Omental fat pad (tissue), 4 donors: ENCODE results near the gene ARHGAP15. TPM values are rescaled to one million over a fixed set of nuclear protein-coding genes. Genes with fewer than 3 reads are reported as not detected.

Experiments used
- ATAC-seq: fragments of 150-250 bp; one replicate; pipeline ENCODE4 v1.9.1; 2016; ENCODE audit warnings: mild to moderate bottlenecking, moderate library complexity; ENCODE audit not compliant: low FRiP score
- DNase-seq: peaks from one replicate; pipeline ENCODE4 v3.0.0-alpha.2; 2019; ENCODE audit warnings: low spot score
- CTCF ChIP-seq, 3 donors: fragments of 450-650 bp; IDR thresholded peaks; one replicate each; pipeline ENCODE4 v1.5.1; 2016 to 2017; ENCODE audit warnings: antibody characterized with exemption in 3 of 3, mild to moderate bottlenecking in 3 of 3, moderate library complexity in 2 of 3
- total RNA-seq, 4 donors: library from RNA; depleted of rRNA; stranded (reverse); fragments of >200 nt; gene quantifications; one replicate each; pipeline ENCODE4 v1.1.0, GENCODE V29; 2016

ARHGAP15 gene
- total RNA-seq, 4 donors from 2014 or later, result 12.2 to 27.6 (median 20.7) TPM

GRCh38 chr2:143700865-143701264 lies 571.6 kb downstream of the ARHGAP15 start:
- TF ChIP-seq CTCF (IDR thresholded peaks at IDR 0.05), result no peak
- ATAC-seq (no peak), DNase-seq (no peak)

GRCh38 chr2:143701785-143702184 lies 572.6 kb downstream of the ARHGAP15 start:
- ATAC-seq, result no peak
- TF ChIP-seq CTCF (IDR thresholded peaks at IDR 0.05), result no peak

GRCh38 chr2:143702931-143703330 lies 573.7 kb downstream of the ARHGAP15 start:
- no peak for TF ChIP-seq CTCF (IDR thresholded peaks at IDR 0.05)
- no peak for DNase-seq
- ATAC-seq, result no peak

More at GRCh38 chr2:143701785-143702184, 572.6 kb downstream of the ARHGAP15 start:
- no peak for DNase-seq

DNA sequence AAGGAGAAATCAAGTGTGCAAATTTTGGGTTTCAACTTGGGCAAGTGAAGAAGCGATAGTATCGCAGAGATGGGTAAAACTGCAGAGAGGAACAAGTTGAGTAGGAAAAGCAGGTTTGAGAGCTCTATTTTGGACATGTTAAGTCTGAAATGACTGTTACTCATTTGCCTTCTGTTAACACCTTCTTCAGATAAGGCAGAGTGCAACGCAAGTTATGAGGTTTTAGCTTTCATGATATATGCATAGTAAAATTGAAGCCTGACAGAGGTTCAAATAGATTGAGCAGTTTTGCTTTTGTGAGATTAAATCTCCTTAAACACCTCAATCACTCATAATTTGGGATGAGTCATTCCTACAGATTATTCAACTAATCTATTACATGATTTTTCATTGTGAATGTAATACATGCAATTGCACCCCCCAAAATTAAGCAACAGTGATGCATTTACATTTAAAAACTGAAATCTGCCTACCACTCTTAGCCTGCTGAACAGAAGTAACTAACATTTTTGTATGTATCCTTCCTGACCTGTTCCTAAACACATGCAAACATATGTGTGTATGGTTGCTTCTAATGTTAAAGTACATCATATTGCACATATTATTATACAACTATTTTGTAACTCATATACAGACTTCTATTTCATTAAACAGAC lies 575.4 kb downstream of the ARHGAP15 start:
- no peak for ATAC-seq
- no peak for TF ChIP-seq CTCF (IDR thresholded peaks at IDR 0.05)
- DNase-seq, result no peak

DNA sequence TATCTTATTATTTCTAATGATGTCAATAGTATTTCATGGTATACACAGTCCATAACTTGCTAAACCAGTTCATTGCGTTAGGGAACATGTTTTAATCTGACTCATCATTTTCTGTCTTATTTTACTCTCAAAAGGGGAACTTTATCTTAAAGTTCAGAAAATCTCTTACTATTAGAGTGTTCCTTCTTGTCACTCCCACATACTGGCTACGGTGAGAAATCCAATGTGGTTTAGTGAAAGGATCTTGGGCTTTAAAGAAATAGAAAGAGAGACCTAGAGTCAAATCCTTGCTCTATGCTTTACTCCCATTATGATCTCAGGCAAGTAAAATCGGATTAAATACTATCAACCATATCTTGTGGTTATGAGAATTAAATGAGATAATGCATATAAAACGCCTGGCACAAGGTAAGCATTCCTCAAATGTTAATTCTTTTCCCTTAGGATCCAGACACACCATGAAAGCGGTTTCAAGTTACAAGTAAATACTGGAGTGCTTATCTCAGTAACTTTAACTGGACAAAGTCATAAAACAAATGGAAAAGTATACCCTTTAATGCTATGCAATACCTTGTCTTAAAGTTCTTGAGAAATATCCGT lies 576.0 kb downstream of the ARHGAP15 start:
- ATAC-seq, result no peak
- TF ChIP-seq CTCF (IDR thresholded peaks at IDR 0.05), result no peak
- no peak for DNase-seq

GRCh38 chr2:143706354-143706753 lies 577.1 kb downstream of the ARHGAP15 start:
- no peak for DNase-seq
- no peak for ATAC-seq
- TF ChIP-seq CTCF (IDR thresholded peaks at IDR 0.05), result no peak

GRCh38 chr2:143708682-143709081 lies 579.5 kb downstream of the ARHGAP15 start:
- DNase-seq (no peak), ATAC-seq (no peak)
- TF ChIP-seq CTCF (IDR thresholded peaks at IDR 0.05), result no peak
